IMR-90 (cell line): ENCODE measurements around the gene ARHGAP23. TPM values are rescaled to one million over a fixed set of nuclear protein-coding genes. Genes with fewer than 3 reads are reported as not detected.
"Not testable (repeated sequence)": the region's sequence is repeated elsewhere in the genome, so short reads cannot be mapped to it uniquely, and the experiment has no call there.

Source experiments
- ATAC-seq: fragments of 200-7000 bp; cut with Tn5 transposase; 2 replicates; pipeline ENCODE4 v1.9.1; 2020; ENCODE audit warnings: low read depth, mild to moderate bottlenecking, moderate library complexity
- BruUV-seq: library from RNA; stranded (reverse); fragments of 400-500 nt; replicated peaks from 2 replicates; lab custom pipeline; 2021; lab: Mats Ljungman, UMichigan
- CTCF ChIA-PET: fragments of 300-600 bp; formaldehyde crosslinking; extraction: SDS; loops from one replicate; lab custom pipeline; 2021; ENCODE audit warnings: antibody characterized with exemption; lab: Yijun Ruan, JAX
- POLR2A ChIA-PET: fragments of 300-600 bp; sonication (Branson Sonifier 250); formaldehyde crosslinking; loops from one replicate; lab custom pipeline; 2022; ENCODE audit warnings: antibody characterized with exemption; ENCODE audit not compliant: unreplicated experiment; lab: Charles Lee
- DNase-seq: peaks from one replicate; pipeline ENCODE4 v3.0.0; 2013
- H2AFZ ChIP-seq: replicated peaks from 2 replicates; pipeline ENCODE3; 2013; ENCODE audit warnings: low read length, mild to moderate bottlenecking; ENCODE audit not compliant: poor library complexity
- H2AK5ac ChIP-seq: 2 replicates; pipeline ENCODE4 v1.6.1; 2013; ENCODE audit warnings: low read depth, low read length, inconsistent platforms
- H2AK9ac ChIP-seq: replicated peaks from 2 replicates; pipeline ENCODE3; 2013; ENCODE audit warnings: mild to moderate bottlenecking, low read depth, low read length, moderate library complexity; ENCODE audit not compliant: poor library complexity
- H2BK120ac ChIP-seq: 2 replicates; pipeline ENCODE4 v1.6.1; 2013; ENCODE audit warnings: low read depth, low read length, inconsistent platforms
- H2BK15ac ChIP-seq: 3 replicates; pipeline ENCODE4 v1.6.1; 2013; ENCODE audit warnings: low read depth, low read length, inconsistent platforms
- H2BK20ac ChIP-seq: 2 replicates; pipeline ENCODE4 v1.6.1; 2013; ENCODE audit warnings: low read depth, mild to moderate bottlenecking, inconsistent platforms, low read length, moderate library complexity
- H2BK5ac ChIP-seq: 2 replicates; pipeline ENCODE4 v1.6.1; 2013; ENCODE audit warnings: mild to moderate bottlenecking, low read depth, low read length, inconsistent platforms; ENCODE audit not compliant: poor library complexity, severe bottlenecking
- H3K14ac ChIP-seq: replicated peaks from 2 replicates; pipeline ENCODE4 v1.6.1; 2013; ENCODE audit warnings: low read depth, low read length, inconsistent platforms
- H3K18ac ChIP-seq: 2 replicates; pipeline ENCODE4 v1.6.1; 2013; ENCODE audit warnings: low read depth, low read length, control low read depth
- H3K23ac ChIP-seq: 2 replicates; pipeline ENCODE4 v1.6.1; 2013; ENCODE audit warnings: low read depth, low read length, inconsistent platforms
- H3K27ac ChIP-seq: 2 replicates; pipeline ENCODE4 v1.5.1; 2013; ENCODE audit warnings: mild to moderate bottlenecking, control low read depth, low read length; ENCODE audit not compliant: insufficient read depth
- H3K27me3 ChIP-seq: 2 replicates; pipeline ENCODE4 v1.6.1; 2013; ENCODE audit warnings: low read length; ENCODE audit not compliant: control insufficient read depth, insufficient read depth
- H3K36me3 ChIP-seq: 2 replicates; pipeline ENCODE4 v1.6.1; 2013; ENCODE audit warnings: low read length, mixed read lengths; ENCODE audit not compliant: control insufficient read depth, insufficient read depth
- H3K4ac ChIP-seq: 2 replicates; pipeline ENCODE4 v1.6.1; 2013; ENCODE audit warnings: low read depth, low read length, inconsistent platforms
- H3K4me1 ChIP-seq: 2 replicates; pipeline ENCODE4 v1.6.1; 2013; ENCODE audit warnings: low read length, mixed read lengths; ENCODE audit not compliant: control insufficient read depth, insufficient read depth
- H3K4me2 ChIP-seq: 2 replicates; pipeline ENCODE4 v1.6.1; 2013; ENCODE audit warnings: low read depth, mild to moderate bottlenecking, control low read depth, low read length, moderate library complexity
- H3K4me3 ChIP-seq: 2 replicates; pipeline ENCODE4 v1.5.1; 2013; ENCODE audit warnings: low read depth, mild to moderate bottlenecking, control low read depth, low read length, moderate library complexity; ENCODE audit not compliant: insufficient read depth
- H3K56ac ChIP-seq: 2 replicates; pipeline ENCODE4 v1.6.1; 2013; ENCODE audit warnings: low read length, inconsistent platforms; ENCODE audit not compliant: insufficient read depth; ENCODE audit errors: extremely low read depth
- H3K79me1 ChIP-seq, 2 experiments: 2 replicates each; pipeline ENCODE4 v1.6.1; 2013; ENCODE audit warnings: low read length in 2 of 2, inconsistent platforms in 1 of 2, low read depth in 1 of 2
- H3K9ac ChIP-seq: 2 replicates; pipeline ENCODE4 v1.6.1; 2013; ENCODE audit warnings: low read depth, low read length, control low read depth
- H3K9me1 ChIP-seq: 2 replicates; pipeline ENCODE4 v1.6.1; 2013; ENCODE audit warnings: low read length, inconsistent platforms; ENCODE audit not compliant: insufficient read depth
- H3K9me3 ChIP-seq: 2 replicates; pipeline ENCODE4 v1.6.1; 2013; ENCODE audit warnings: low read length; ENCODE audit not compliant: control insufficient read depth, insufficient read depth
- H4K20me1 ChIP-seq: 2 replicates; pipeline ENCODE4 v1.6.1; 2013; ENCODE audit warnings: low read length, inconsistent platforms; ENCODE audit not compliant: insufficient read depth
- H4K5ac ChIP-seq: 2 replicates; pipeline ENCODE4 v1.6.1; 2013; ENCODE audit warnings: mild to moderate bottlenecking, low read depth, low read length, control low read depth
- H4K8ac ChIP-seq, 2 experiments: 2 replicates each; pipeline ENCODE4 v1.6.1; 2013; ENCODE audit warnings: low read depth in 2 of 2, low read length in 2 of 2, control low read depth in 1 of 2, inconsistent platforms in 1 of 2
- H4K91ac ChIP-seq: 2 replicates; pipeline ENCODE4 v1.6.1; 2013; ENCODE audit warnings: low read depth, low read length, inconsistent platforms; ENCODE audit not compliant: insufficient read depth
- CEBPB ChIP-seq: IDR thresholded peaks from 2 replicates; pipeline ENCODE4 v1.6.1; 2012; ENCODE audit warnings: low read depth, low read length, improper control_type of control experiment
- NFE2L2 ChIP-seq: fragments of 150-350 bp; IDR thresholded peaks from 2 replicates; pipeline ENCODE4 v1.6.1; 2016; ENCODE audit warnings: low read depth, mild to moderate bottlenecking, low read length
- RAD21 ChIP-seq: IDR thresholded peaks from 2 replicates; pipeline ENCODE4 v1.6.1; 2012; ENCODE audit warnings: low read length, improper control_type of control experiment
- SMC3 ChIP-seq: fragments of 150-350 bp; IDR thresholded peaks from 2 replicates; pipeline ENCODE4 v1.6.1; 2016; ENCODE audit warnings: low read depth, mild to moderate bottlenecking, antibody characterized with exemption, low read length, moderate library complexity
- USF2 ChIP-seq: fragments of 150-350 bp; IDR thresholded peaks from 2 replicates; pipeline ENCODE4 v1.6.1; 2017; ENCODE audit warnings: mild to moderate bottlenecking, antibody characterized with exemption, low read length, low read depth
- WGBS, 2 experiments: methylation state at CpG; one replicate each; pipeline versions ENCODE4 v1.1.5 to v1.1.7; 2013; ENCODE audit warnings: missing lambda C conversion rate in 2 of 2; ENCODE audit not compliant: insufficient read length in 1 of 2; ENCODE audit errors: extremely low coverage in 2 of 2; 5-methylcytosine and 5-hydroxymethylcytosine counted together
- dilution Hi-C: fragments of 300-500 bp; cut with HindIII; formaldehyde crosslinking; loops from one replicate; pipeline ENCODE4 v1.14.3; 2018; ENCODE audit warnings: low sequenced_read_pairs; ENCODE audit not compliant: unreplicated experiment
- in situ Hi-C: fragments of 300-500 bp; cut with MboI; formaldehyde crosslinking; loops from 3 replicates; pipeline ENCODE4 v1.14.3; 2019; ENCODE audit warnings: low sequenced_read_pairs, inconsistent platforms, mixed read lengths
- intact Hi-C: fragments of 100-400 bp; cut with micrococcal nuclease; formaldehyde crosslinking; loops from 2 replicates; pipeline ENCODE4 v1.10.0; 2022
- polyA plus RNA-seq, 3 experiments: library from polyadenylated mRNA; depleted of rRNA; stranded (reverse); fragments of >200 nt; gene quantifications; 2 replicates each; pipeline ENCODE4 v1.2.3, GENCODE V29; 2012; ENCODE audit warnings: low replicate concordance in 1 of 3
- total RNA-seq: library from RNA; depleted of rRNA; stranded (reverse); fragments of >200 nt; gene quantifications from 2 replicates; pipeline ENCODE4 v1.2.3, GENCODE V29; 2012
- TF ChIP-seq, protein P1 (sequence below): fragments of 150-350 bp; IDR thresholded peaks from 2 replicates; pipeline ENCODE4 v1.6.1; 2016; ENCODE audit warnings: low read depth, mild to moderate bottlenecking, low read length, moderate library complexity, borderline replicate concordance

Gene ARHGAP23
- total and polyA plus RNA-seq, 2 of the 4 experiments (the other 2 are of a cell fraction): 9.3 to 43.3 TPM

- peaks cover 70% of the 10 kb centered on the region for H3K36me3 ChIP-seq
- in situ Hi-C loops: loop anchor here (25.0 kb wide), 1 partner anchor 136 kb away; the partner anchor contains the start of gene SOCS7
- H3K27ac ChIP-seq: no peak overlapping the region
- no peak overlapping the region for H3K18ac ChIP-seq
- H3K4me1 ChIP-seq: no peaks in the 10 kb centered on the region
- no peak overlapping the region for H2AK9ac ChIP-seq
- intact Hi-C loops: no loop called here
- H3K56ac ChIP-seq: no peak overlapping the region
- H3K23ac ChIP-seq: no peak overlapping the region
- no peak overlapping the region for H2AFZ ChIP-seq
- H3K14ac ChIP-seq: no peak overlapping the region
- H3K4me2 ChIP-seq: no peak overlapping the region
- no peak for DNase-seq
- H2BK15ac ChIP-seq: no peak overlapping the region
- no peak overlapping the region for H2AK5ac ChIP-seq
- H2BK120ac ChIP-seq: no peak overlapping the region
- H3K9me3 ChIP-seq: no peaks in the 10 kb centered on the region
- no peak overlapping the region for H3K4me3 ChIP-seq
- H4K5ac ChIP-seq: no peak overlapping the region
- no peaks in the 10 kb centered on the region for H3K9me1 ChIP-seq
- ChIA-PET POLR2A (no interaction called here), CTCF (no interaction called here)
- dilution Hi-C loops: no loop called here
- H3K79me1 ChIP-seq: peaks cover 11 to 21% of the 10 kb centered on the region in 2 experiments
- no peak overlapping the region for H3K9ac ChIP-seq
- no peak overlapping the region for H2BK20ac ChIP-seq
- WGBS, 2 experiments: 95% methylated on average over 4 of the region's 14 CpGs; no CpG with 5 or more reads in 1 of the 2 experiments
- H3K4ac ChIP-seq: no peak overlapping the region
- H3K27me3 ChIP-seq: no peaks in the 10 kb centered on the region
- H4K20me1 ChIP-seq: 0 out of 2 replicates have a peak, but pooled peaks cover 2% of the 10 kb centered on the region
- no peak overlapping the region for H4K8ac ChIP-seq
- no peak overlapping the region for H2BK5ac ChIP-seq
- no peak for ATAC-seq
- no TSS peak for BruUV-seq
- no peak overlapping the region for H4K91ac ChIP-seq
- TF ChIP-seq RAD21: no peak
- no peak for TF ChIP-seq CEBPB
- no peak for TF ChIP-seq SMC3
- TF ChIP-seq USF2: no peak
- TF ChIP-seq, protein P1, sequence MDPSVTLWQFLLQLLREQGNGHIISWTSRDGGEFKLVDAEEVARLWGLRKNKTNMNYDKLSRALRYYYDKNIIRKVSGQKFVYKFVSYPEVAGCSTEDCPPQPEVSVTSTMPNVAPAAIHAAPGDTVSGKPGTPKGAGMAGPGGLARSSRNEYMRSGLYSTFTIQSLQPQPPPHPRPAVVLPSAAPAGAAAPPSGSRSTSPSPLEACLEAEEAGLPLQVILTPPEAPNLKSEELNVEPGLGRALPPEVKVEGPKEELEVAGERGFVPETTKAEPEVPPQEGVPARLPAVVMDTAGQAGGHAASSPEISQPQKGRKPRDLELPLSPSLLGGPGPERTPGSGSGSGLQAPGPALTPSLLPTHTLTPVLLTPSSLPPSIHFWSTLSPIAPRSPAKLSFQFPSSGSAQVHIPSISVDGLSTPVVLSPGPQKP: no peak
- no peak for TF ChIP-seq NFE2L2
Observed at GRCh38 chr17:38498353-38498752, 70.1 kb downstream of the ARHGAP23 start.

- H3K4ac ChIP-seq, H2BK20ac ChIP-seq, ATAC-seq, H3K56ac ChIP-seq, dilution Hi-C loops, intact Hi-C loops, H4K8ac ChIP-seq, H3K23ac ChIP-seq, H3K18ac ChIP-seq, H4K20me1 ChIP-seq, CTCF ChIA-PET, H3K14ac ChIP-seq, H4K91ac ChIP-seq, H3K4me2 ChIP-seq, H2BK15ac ChIP-seq, H3K27me3 ChIP-seq, BruUV-seq, H2AK5ac ChIP-seq, H3K27ac ChIP-seq, H3K4me1 ChIP-seq, H3K9ac ChIP-seq, H3K9me1 ChIP-seq, H4K5ac ChIP-seq, H2BK120ac ChIP-seq, H3K4me3 ChIP-seq, POLR2A ChIA-PET, H2AFZ ChIP-seq, H2BK5ac ChIP-seq, DNase-seq, H2AK9ac ChIP-seq, H3K9me3 ChIP-seq: not testable (repeated sequence)
- Histone ChIP-seq H3K36me3 (peaks cover 68% of the 10 kb centered on the region), H3K79me1 (peaks cover 4 to 12% of the 10 kb centered on the region in 2 experiments; a peak in 3 of 4 replicates)
- in situ Hi-C loops: loop anchor here (25.0 kb wide), 1 partner anchor 137 kb away; the partner anchor contains the start of gene SOCS7
- no CpG with 5 or more reads among the region's 10 CpGs for WGBS, 2 experiments
Observed at GRCh38 chr17:38499230-38499629, 71.0 kb downstream of the ARHGAP23 start.
